HG02970 (cell line): ENCODE measurements around the gene FAM136A.
"Not testable (repeated sequence)": the region's sequence is repeated elsewhere in the genome, so short reads cannot be mapped to it uniquely, and the experiment has no call there.

ENCODE experiments used
- ATAC-seq: cut with Tn5 transposase; IDR thresholded peaks from one replicate; pipeline ENCODE4 v1.9.1; 2021; ENCODE audit warnings: mild to moderate bottlenecking, moderate library complexity, moderate number of reproducible peaks; ENCODE audit not compliant: unreplicated experiment, low FRiP score

Gene FAM136A

DNA sequence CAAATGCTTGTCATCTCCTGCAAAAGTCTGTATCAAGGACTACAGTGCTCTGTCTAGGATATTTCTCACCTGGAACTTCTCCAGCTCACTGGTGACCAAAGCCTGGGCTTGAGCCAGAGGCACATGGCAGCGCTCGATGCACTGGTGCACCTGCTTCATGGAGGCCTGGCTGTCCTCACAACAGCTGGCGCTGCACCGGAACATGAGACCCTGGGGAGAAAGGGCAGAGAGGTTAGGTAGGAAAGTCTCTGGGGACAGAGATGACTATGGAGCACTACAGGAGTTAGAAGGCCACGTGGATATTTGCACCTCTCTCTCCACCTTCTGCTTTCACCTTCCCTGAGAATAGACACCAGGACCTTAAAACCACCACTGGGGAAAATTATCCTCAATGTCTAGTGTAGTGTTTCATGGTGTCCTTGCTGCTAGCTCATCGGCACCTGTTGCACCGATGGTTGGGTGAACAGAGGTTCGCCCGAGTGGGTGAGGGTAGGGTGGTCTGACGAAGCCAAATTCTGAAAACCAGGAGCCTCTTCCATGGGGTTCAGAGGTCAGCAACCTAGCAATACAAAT, 1.0 kb downstream of the FAM136A start:
- ATAC-seq, result no peak

DNA sequence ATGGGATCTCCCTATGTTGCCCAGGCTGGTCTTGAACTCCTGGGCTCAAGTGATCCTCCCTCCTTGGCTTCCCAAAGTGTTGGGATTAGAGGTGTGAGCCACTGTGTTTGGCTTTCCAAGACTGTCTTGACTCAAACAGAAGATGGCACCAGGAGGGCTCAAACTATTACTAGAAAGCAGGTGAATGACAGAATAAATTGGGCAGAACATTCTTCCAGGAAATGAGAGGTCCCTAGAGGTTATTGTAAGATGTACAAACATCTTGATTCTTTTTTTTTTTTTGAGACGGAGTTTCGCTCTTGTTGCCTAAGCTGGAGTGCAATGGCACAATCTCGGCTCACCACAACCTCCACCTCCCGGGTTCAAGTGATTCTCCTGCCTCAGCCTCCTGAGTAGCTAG, 4.0 kb downstream of the FAM136A start:
- ATAC-seq, result not testable (repeated sequence)

DNA sequence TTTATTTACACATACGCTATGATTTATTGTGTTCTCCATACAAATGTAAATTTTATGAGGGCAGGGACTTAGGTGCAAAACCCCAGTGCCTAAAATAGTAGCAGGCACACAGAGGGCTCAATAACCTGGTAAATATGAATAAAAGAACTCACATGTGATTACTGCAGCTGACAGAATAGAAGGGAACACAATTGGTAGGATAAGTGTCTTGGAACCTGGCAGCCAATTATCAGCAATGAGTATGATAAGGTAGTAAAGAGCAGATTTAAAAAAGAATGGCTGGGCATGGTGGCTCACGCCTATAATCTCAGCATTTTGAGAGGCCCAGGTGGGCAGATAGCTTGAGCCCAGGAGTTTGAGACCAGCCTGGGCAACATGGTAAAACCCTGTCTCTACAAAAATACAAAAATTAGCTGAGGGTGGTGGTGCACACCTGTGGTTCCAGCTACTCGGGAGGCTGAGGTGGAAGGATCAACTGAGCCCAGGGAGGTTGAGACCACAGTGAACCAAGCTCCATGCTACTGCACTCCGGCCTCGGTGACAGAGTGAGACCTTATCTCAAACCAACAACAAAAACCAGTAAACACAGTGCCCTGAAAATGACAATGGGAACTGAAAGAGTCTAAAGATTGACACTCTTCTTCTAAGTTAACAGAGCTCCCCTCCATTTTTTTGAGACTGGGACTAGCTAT, 18.2 kb downstream of the FAM136A start:
- no peak for ATAC-seq

DNA sequence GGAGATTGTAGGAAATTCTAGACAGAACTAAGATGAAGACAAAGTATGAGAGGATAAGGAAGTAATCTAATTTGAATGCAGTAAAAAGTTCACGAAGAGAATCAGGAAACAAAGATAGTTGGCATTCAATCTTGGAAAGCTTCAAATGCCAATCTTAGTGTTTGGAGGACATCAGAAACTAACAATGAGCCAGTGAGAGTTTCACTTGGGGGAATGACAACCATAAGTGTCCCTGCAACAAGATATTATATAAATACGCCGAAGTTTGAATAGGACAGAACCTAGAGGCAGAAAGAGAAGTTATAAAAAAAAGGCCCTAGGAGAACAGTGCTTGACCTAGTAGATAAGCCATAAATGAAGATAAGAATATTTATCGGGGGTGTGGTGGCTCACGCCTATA, 19.4 kb downstream of the FAM136A start:
- ATAC-seq, result no peak

DNA sequence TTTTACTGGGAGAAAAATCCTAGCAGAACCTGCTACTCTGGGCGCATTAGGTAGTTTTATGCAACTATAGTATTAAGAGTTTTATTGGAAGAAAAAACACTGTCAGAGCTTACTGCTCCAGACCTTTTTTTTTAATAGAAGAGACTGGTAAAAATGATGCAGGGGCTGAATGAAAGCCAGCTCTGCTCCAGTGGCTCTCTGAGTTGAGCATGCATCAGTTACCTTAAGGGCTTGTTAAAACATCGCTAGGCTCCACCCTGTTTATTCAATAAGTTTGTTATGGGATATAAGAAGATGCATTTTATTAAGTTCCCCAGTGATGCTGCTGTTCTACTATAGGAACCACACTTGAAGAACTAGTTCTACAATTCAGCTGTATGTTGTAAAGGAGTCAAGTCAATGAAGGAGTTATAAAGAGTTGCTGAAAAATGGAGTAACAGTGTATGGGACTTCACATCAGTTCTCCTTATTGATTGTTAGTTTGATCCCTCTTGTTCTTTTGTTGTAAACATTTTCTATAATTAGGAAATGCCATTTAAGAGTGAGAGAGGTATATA, 21.5 kb downstream of the FAM136A start:
- no peak for ATAC-seq

DNA sequence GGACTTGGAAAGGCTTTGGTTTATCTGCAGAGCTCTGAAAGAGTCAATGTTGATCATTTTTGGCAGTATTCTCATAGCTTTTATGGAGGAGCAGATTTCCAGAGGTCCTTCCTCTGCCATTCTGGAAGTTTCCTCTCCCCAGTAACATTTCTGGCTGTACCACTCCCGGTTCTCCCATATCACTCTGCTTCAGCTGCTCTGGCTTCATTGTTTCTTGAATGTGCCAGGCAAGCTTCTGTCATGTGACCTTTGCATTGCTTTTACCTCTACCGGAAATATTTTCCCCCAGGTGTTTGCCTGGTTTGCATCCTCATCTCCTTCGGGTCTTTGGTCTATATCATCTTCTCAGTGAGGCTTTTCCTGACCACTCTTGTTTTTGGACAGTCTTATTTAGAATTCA, 31.5 kb downstream of the FAM136A start:
- no peak for ATAC-seq

DNA sequence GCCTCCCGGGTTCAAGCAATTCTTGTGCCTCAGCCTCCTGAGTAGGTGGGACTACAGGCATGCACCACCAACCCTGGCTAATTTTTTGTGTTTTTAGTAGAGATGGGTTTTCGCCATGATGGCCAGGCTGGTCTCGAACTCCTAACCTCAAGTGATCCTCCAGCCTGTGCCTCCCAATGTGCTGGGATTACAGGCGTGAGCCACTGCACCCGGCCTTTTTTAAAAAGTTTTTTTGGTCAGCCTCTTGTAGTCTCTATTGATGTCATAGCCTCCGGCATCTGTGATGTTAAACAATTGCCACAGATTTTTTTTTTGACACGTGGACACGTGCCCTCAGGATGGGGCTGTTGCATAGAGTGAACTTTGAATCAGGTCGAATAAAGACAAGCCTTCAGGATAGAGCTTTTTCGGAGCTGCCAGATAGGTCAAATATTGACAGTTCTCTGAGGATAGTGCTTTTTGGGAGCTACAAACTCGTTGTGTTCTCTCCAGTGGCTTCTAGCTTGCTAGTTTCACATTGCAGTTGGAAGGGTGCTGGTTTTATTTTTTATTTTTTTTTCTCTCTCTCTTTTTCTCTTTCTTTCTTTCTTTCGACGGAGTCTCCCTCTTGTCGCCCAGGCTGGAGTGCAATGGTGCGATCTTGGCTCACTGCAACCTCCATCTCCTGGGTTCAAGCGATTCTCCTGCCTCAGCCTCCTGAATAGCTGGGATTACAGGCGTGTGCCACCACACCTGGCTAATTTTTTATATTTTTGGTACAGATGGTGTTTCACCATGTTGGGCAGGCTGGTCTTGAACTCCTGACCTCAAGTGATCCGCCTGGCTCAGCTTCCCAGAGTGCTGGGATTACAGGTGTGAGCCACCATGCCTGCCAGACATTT, 32.2 kb downstream of the FAM136A start:
- ATAC-seq, result not testable (repeated sequence)

DNA sequence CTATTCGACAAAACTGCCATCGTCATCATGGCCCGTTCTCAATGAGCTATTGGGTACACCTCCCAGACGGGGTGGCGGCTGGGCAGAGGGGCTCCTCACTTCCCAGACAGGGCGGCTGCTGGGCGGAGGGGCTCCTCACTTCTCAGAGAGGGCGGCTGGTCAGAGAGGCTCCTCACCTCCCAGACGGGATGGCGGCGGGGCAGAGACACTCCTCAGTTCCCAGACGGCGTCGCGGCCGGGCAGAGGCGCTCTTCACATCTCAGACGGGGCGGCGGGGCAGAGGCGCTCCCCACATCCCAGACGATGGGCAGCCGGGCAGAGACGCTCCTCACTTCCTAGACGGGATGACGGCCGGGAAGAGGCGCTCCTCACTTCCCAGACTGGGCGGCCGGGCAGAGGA, 34.9 kb downstream of the FAM136A start:
- ATAC-seq, result not testable (repeated sequence)

DNA sequence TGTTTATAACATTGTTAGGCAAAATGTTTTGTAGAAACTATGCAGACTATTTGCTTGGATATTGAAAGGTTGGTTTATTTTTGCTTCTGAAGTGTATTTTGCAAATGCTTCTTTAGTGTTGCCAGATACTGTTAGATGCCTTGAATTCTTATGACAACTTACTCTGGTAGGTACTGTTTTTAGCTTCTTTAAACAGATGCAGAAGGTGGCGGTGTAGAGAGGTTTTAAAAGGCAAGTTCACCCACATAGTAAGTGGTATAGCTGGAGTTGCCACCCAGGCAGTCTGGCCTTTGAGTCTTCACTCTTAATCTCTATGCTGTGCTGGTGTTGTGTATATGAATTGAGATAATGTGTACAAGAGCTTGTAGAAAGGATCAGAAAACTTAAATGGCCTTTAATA, 40.4 kb downstream of the FAM136A start:
- ATAC-seq, result no peak

DNA sequence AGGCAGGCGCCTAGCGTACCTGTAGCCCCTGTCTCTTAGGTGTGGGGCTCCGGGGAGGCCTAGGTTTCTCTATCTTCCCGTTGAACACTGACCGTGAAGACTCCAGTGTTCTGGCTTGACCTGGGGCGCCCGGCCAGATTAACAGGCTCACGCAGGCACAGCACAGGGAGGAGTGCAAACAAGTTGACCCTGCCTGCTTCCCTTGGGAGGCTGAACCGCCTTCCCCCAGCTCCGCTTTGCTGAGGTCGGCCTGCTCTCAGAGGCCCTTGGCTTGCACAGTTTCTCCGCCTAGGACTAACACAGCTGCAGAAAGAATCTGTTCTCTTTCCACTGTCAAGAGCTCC, 43.4 kb downstream of the FAM136A start:
- no peak for ATAC-seq

DNA sequence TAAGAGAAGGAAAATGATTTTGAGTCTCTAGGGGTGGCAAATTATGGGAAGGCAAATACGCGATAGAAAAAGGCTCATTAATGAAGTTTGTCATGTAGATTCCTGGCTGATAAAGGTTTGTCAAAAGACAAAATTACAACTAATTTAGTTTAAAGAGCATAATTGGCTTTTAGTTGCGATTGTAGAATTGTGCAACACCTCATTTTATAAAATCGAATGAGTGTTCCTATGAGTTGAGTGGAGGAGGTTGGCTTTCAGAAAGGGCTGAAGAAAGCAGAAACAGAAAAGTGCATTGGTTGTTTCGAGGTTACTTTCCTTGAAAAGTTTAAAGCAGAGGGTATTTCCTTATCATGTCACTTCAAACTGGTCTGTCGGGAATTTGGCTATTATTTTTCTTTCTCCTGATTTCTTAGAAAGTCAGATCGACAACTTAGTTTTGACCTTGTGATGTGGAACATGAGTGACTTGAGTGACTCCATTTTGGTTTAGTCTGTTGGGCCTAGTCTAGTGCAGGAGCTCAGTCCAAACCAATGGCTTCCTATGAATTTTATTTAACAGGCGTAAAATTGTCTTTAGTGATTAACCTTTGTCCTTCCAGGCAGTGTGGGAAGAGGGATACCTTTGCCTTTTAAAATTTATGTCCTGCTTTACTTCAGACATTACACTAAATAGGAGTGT, 46.1 kb downstream of the FAM136A start:
- no peak for ATAC-seq

DNA sequence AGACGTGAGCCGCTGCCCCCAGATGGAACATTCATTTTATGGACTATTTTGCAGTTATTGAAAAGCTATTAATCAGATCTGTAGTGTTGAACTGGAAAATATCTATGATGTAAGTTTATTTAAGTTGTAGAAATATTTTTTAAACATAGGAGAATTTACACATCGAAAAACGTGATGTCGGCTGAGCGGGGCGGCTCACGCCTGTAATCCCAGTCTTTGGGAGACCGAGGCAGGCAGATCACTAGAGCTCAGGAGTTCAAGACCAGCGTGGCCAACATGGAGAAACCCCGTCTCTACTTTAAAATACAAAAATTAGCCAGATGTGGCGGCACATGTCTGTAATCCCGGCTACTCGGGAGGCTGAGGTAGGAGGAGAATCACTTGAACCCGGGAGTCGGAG, 51.4 kb downstream of the FAM136A start:
- no peak for ATAC-seq

DNA sequence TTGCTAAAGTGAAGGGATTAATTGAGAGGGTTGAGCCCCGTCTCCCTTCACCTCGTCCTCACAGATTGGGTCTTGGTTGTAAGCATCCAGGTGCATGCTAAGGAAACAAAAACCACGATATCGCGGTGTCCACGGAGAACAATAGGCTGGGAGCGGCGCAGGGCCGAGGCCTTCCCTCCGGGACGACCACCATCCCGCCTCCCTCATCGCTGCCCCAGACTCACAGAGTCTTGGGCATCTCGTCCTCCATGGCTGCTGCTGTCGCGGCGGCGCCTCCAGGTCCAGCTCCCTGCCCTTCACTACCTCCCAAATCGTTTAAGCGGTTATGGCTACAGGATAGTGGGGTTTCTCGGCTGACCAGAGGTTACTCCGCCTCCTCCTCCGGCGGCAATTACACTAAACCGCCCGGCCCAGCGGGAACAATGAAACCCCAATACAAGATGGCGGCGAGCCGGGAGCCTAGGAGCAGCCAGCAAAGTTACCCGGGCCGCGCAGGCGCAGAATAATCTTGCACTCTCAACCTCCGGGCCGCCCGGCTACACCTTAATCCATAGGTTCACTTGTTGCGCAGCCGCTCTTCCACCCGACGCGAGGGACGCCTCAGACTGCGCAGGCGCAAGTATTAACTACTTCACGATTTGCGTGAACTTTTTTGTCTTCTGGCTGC, 53.6 kb downstream of the FAM136A start, which contains the start of gene TIA1:
Gene TIA1 (minus strand): TSS at position 448 of the 667 bp plus-strand sequence. CDS start 198 bp downstream, at position 250.
- peak; percentile 96 for ATAC-seq

DNA sequence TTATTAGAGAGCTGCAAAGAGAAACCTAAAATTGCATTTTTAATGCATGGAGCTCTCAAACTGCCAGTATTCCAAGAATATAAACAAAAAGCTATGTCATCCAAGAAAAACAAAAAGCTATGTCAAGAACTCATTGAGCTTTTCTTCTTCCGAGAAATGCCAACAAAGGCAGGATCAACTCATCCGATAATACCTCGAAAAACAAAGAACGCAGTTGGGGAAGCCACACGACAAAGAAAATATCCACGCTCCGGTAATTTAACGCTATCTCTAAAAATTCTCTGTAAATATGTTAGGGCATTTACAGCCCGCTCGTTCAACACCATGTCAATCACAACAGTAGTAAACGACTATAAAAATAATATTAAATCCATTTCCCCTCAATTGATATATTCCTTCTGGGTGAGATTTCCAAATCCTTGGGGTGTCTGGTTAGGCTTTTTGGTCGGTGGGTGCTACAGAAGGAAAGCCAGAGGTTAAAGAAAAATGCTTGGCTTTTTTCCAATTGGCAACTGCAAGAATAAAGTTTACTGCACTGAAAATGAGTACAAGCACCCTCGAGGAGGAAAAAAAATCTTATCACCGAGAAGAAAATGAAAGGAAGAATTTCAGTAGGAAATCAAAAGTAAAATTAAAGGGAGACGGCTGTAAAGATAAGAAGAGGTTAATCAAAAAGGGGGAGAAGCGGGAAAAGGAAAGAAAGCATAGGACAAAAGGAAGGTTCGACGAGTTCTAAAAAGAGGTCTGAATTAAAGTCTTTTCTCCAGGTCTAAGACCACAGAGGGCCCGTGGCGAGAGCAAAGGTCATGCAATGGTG, 54.3 kb downstream of the FAM136A start:
- no peak for ATAC-seq
